CD4-positive, alpha-beta T cell (primary cell): Measurements from ENCODE around the gene PBX4. TPM values are rescaled to one million over a fixed set of nuclear protein-coding genes. Genes with fewer than 3 reads are reported as not detected.

Source experiments
- ATAC-seq: fragments of 200-7000 bp; cut with Tn5 transposase; one replicate; pipeline ENCODE4 v1.10.0; 2022; ENCODE audit warnings: mild to moderate bottlenecking; ENCODE audit not compliant: poor library complexity
- CTCF ChIA-PET: fragments of 350-600 bp; sonication (Branson Sonifier 250); formaldehyde crosslinking; loops from one replicate; lab custom pipeline; 2021; ENCODE audit warnings: antibody characterized with exemption, inconsistent platforms; lab: Charles Lee
- POLR2A ChIA-PET: fragments of 350-600 bp; sonication (Branson Sonifier 250); formaldehyde crosslinking; loops from one replicate; lab custom pipeline; 2021; ENCODE audit warnings: antibody characterized with exemption, inconsistent platforms; lab: Charles Lee
- DNase-seq, 14 experiments: peaks; one replicate each; pipeline ENCODE4 v3.0.0-alpha.2; 2013 to 2020; ENCODE audit warnings: mixed read lengths in 2 of 14
- H3K27ac ChIP-seq, 2 donors: one replicate each; pipeline versions ENCODE4 v1.5.1 to v1.7.0; 2013; ENCODE audit warnings: low read length in 2 of 2, low read depth in 1 of 2, mild to moderate bottlenecking in 1 of 2
- H3K27me3 ChIP-seq, 2 experiments: 1 replicate in 1 of 2; 2 replicates in 1 of 2; pipeline versions ENCODE4 v1.6.1 to v1.7.0; 2013; ENCODE audit warnings: low read length in 2 of 2, control low read depth in 1 of 2, mild to moderate bottlenecking in 1 of 2, moderate library complexity in 1 of 2; ENCODE audit not compliant: insufficient read depth in 2 of 2, control insufficient read depth in 1 of 2
- H3K36me3 ChIP-seq: one replicate; pipeline ENCODE4 v1.6.1; 2013; ENCODE audit warnings: low read length, control low read depth; ENCODE audit not compliant: insufficient read depth
- H3K4me1 ChIP-seq: one replicate; pipeline ENCODE4 v1.6.1; 2013; ENCODE audit warnings: low read length, control low read depth; ENCODE audit not compliant: insufficient read depth
- H3K4me3 ChIP-seq: one replicate; pipeline ENCODE4 v1.5.1; 2013; ENCODE audit warnings: mild to moderate bottlenecking, low read length, moderate library complexity
- H3K9me3 ChIP-seq, 2 experiments: 1 replicate in 1 of 2; 2 replicates in 1 of 2; pipeline versions ENCODE4 v1.6.1 to v1.7.0; 2013; ENCODE audit warnings: low read length in 2 of 2, mild to moderate bottlenecking in 2 of 2, control low read depth in 1 of 2, moderate library complexity in 1 of 2; ENCODE audit not compliant: control insufficient read depth in 1 of 2, insufficient read depth in 1 of 2
- H3K27ac Mint-ChIP-seq: one replicate; pipeline ENCODE4 v1.8.0; 2020; ENCODE audit warnings: mixed read lengths
- H3K27me3 Mint-ChIP-seq: one replicate; pipeline ENCODE4 v1.8.0; 2021; ENCODE audit warnings: mixed read lengths
- H3K36me3 Mint-ChIP-seq: one replicate; pipeline ENCODE4 v1.8.0; 2021; ENCODE audit warnings: low read depth, mixed read lengths
- H3K4me1 Mint-ChIP-seq: one replicate; pipeline ENCODE4 v1.8.0; 2021; ENCODE audit warnings: low read depth, mixed read lengths
- H3K4me3 Mint-ChIP-seq: one replicate; pipeline ENCODE4 v1.8.0; 2020; ENCODE audit warnings: mild to moderate bottlenecking, mixed read lengths
- H3K9me3 Mint-ChIP-seq: one replicate; pipeline ENCODE4 v1.8.0; 2020; ENCODE audit warnings: mixed read lengths
- intact Hi-C, 2 experiments: fragments of 100-400 bp; cut with DNase I in 1 of 2; cut with micrococcal nuclease in 1 of 2; formaldehyde crosslinking; loops; one replicate each; pipeline versions ENCODE4 v1.15.1 to v1.9.0; 2023 to 2025; cut with DNase I, micrococcal nuclease
- total RNA-seq, 174 experiments: library from RNA in 2 of 174; stranded (reverse) in 2 of 174; gene quantifications; one replicate each; pipeline ENCODE4 v1.2.3 and lab custom pipeline; 2021 to 2026
- TF ChIP-seq, protein P1 (sequence below): fragments of 200-600 bp; IDR thresholded peaks from one replicate; pipeline ENCODE4 v1.8.0; 2022; ENCODE audit warnings: antibody characterized with exemption, mild to moderate bottlenecking

Gene PBX4
- total RNA-seq, 2 experiments from 2014 or later = 50.1 to 51.8 TPM

DNA sequence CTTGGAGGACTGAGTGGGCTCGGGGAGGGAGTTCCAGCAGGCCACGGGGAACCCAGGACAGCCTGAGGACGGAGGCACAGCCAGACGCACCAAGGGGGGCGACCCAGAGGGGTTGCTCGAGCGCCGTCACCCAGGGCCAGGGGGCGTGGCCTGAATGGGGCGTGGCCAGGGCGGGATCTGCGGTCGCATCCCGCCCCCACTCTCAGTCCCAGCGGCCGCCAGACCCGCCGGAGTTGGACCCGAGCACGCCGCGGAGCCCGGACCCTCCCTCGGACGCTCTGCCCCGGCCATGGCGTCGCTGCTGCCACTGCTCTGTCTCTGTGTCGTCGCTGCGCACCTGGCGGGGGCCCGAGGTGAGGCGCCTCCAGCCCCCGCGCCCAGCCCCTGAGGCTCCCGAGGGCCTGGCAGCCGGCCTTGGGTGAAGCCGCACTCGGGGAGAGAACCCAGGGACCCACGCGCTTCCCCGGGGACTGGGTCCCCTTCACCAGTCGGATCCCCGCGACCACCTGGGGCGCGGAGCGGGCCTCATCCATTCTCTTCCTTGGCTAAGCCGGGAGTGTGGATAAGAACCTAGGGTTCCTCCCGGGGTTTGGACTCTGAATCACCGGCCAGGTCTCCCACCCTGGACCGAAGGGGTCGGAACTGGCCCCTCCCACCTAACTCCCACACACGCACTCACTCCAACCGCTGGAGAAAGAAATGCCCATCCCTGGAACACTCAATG, 80.3 kb downstream of the PBX4 start, which contains the start of gene CILP2:
Gene CILP2, plus strand, starts transcription at position 205 of the 724 bp plus-strand sequence. Its CDS starts 85 bp downstream, at position 290.
- H3K27me3 ChIP-seq = no peaks in the 10 kb centered on the region
- H3K4me1 Mint-ChIP-seq = peaks cover 41% of the 10 kb centered on the region
- DNase-seq (peak in 8 of 14 experiments; percentile 36 to 68 (median 42)), ATAC-seq (peak; percentile 5)
- peaks cover 47% of the 10 kb centered on the region for H3K4me1 ChIP-seq
- CTCF ChIA-PET = interaction anchor here (1.0 kb wide), 1 partner anchor 105 kb away, joined by 4 read pairs; the partner anchor contains the start of gene GMIP
- no peaks in the 10 kb centered on the region for H3K36me3 ChIP-seq
- H3K27me3 Mint-ChIP-seq = no peaks in the 10 kb centered on the region
- POLR2A ChIA-PET = interaction anchor here (0.7 to 1.3 kb wide), 4 partner anchors 10 to 283 kb away, joined by 3 to 7 read pairs (median 3); partner anchors contain the start of genes ZNF101, ZNF14 and ZNF506
- peak within 1 kb of the TSS; percentile 71 for H3K4me3 Mint-ChIP-seq
- H3K27ac Mint-ChIP-seq = peak within 1 kb of the TSS; percentile 51
- H3K27ac ChIP-seq = no peak within 1 kb of the TSS
- TF ChIP-seq, protein P1, sequence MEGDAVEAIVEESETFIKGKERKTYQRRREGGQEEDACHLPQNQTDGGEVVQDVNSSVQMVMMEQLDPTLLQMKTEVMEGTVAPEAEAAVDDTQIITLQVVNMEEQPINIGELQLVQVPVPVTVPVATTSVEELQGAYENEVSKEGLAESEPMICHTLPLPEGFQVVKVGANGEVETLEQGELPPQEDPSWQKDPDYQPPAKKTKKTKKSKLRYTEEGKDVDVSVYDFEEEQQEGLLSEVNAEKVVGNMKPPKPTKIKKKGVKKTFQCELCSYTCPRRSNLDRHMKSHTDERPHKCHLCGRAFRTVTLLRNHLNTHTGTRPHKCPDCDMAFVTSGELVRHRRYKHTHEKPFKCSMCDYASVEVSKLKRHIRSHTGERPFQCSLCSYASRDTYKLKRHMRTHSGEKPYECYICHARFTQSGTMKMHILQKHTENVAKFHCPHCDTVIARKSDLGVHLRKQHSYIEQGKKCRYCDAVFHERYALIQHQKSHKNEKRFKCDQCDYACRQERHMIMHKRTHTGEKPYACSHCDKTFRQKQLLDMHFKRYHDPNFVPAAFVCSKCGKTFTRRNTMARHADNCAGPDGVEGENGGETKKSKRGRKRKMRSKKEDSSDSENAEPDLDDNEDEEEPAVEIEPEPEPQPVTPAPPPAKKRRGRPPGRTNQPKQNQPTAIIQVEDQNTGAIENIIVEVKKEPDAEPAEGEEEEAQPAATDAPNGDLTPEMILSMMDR = no peak
- peak within 1 kb of the TSS; percentile 25 for H3K4me3 ChIP-seq
- peaks cover 0 to 11% of the 10 kb centered on the region in 2 experiments for H3K9me3 ChIP-seq
- intact Hi-C loops = loop anchor here in 1 of 2 experiments (5.0 kb wide), 2 partner anchors 54 to 199 kb away; no protein-coding TSS in a partner anchor
- no peaks in the 10 kb centered on the region for H3K9me3 Mint-ChIP-seq
- no peaks in the 10 kb centered on the region for H3K36me3 Mint-ChIP-seq

DNA sequence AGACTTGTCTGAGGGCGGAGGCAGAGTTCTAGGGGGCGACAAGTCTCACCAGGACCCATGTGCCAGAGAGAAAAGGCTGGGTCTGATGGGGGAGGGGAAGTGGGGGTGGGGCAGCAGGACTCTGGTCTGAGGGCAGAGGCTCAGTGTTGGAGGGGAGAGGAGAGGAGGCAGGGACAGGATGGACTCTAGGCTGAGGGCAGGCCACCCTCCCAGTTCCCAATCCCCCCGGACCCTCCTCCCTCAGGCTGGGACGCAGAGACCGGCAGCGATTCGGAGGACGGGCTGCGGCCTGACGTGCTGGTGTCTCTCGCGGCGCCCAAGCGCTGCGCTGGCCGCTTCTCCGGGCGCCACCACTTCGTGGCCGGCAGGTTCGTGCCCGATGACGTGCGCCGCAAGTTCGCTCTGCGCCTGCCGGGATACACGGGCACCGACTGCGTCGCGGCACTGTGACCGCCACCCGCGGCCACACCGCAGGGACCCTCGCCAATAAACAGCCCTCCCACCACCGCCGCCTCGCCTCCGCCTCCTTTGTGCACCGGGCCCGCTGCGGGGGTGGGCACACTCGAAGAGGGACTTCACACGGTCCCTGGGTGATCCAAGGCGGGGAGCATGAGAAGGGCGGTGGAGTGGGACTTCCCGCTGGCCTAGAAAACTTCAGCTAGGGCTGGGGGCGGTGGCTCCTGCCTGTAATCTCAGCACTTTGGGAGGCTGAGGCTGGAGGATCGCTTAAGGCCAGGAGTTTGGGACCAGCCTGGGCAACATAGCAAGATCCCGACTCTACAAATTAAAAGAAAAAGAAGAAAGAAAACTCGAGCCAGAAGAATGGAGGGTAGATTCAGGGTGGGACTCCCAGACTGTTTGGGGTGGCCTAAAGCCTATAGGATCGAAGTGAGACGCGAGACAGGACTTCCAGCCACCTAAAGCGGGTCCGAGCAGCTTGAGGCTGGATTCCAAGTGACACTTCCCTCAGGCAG, 81.1 kb downstream of the PBX4 start:
- ChIA-PET POLR2A (interaction anchor here (0.6 to 1.3 kb wide), 3 partner anchors 12 to 196 kb away, joined by 3 read pairs; partner anchors contain the start of gene ZNF14), CTCF (interaction anchor here (0.5 kb wide), 1 partner anchor 129 kb away, joined by 3 read pairs; no protein-coding TSS in a partner anchor)
- Histone ChIP-seq H3K27me3 (no peaks in the 10 kb centered on the region), H3K27ac (no peak overlapping the region), H3K4me3 (peak overlapping the region; percentile 16), H3K36me3 (no peaks in the 10 kb centered on the region), H3K9me3 (peaks cover 0 to 11% of the 10 kb centered on the region in 2 experiments), H3K4me1 (peaks cover 50% of the 10 kb centered on the region)
- no peaks in the 10 kb centered on the region for H3K9me3 Mint-ChIP-seq
- ATAC-seq (peak; percentile 3), DNase-seq (peak in 3 of 14 experiments; percentile 32 to 74 (median 68))
- TF ChIP-seq, protein P1 = no peak
- intact Hi-C loops = loop anchor here in 1 of 2 experiments (5.0 kb wide), 2 partner anchors 55 to 200 kb away; no protein-coding TSS in a partner anchor
- peaks cover 45% of the 10 kb centered on the region for H3K4me1 Mint-ChIP-seq
- no peaks in the 10 kb centered on the region for H3K36me3 Mint-ChIP-seq
- H3K27ac Mint-ChIP-seq = peak overlapping the region; percentile 51
- peak overlapping the region; percentile 71 for H3K4me3 Mint-ChIP-seq
- no peaks in the 10 kb centered on the region for H3K27me3 Mint-ChIP-seq
